Upper lobe of left lung (tissue), 4 donors: Measurements from ENCODE around the gene KNCN.

Experiments
- EP300 ChIP-seq, 4 donors: sonication (generic); formaldehyde crosslinking; IDR thresholded peaks; one replicate each; pipeline ENCODE4 v1.5.1; 2017; ENCODE audit warnings: antibody characterized with exemption in 4 of 4, control low read depth in 2 of 4
- POLR2AphosphoS5 ChIP-seq, 2 donors: sonication (generic); formaldehyde crosslinking; IDR thresholded peaks; one replicate each; pipeline ENCODE4 v1.5.1; 2017; ENCODE audit warnings: antibody characterized with exemption in 2 of 2
- TF ChIP-seq, protein P1 (sequence below), 6 experiments: fragments of 450-650 bp in 4 of 6; fragments of 200-600 bp in 2 of 6; sonication (generic) in 2 of 6; IDR thresholded peaks; one replicate each; pipeline ENCODE4 v1.5.1; 2016 to 2019; ENCODE audit warnings: antibody characterized with exemption in 6 of 6

DNA sequence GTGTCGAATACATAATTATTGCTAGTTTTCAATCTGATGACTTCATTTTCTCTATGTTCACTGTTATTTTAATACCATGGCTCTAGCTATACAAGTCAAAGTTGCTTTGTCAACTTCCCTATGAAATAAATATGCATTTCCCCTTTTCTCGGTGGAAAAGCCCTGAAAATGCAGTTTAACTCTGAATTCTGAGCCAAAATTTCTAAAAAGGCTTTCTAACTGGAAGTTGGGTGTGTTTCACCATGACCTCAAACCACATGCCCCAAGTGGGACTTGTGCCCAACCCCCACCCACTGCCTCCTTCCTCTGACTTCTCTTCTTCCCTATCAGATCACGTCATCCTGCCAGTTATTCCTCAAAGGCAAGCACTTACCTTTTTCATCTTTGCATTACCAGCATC lies 43.7 kb upstream of the KNCN start:
- TF ChIP-seq, protein P1, sequence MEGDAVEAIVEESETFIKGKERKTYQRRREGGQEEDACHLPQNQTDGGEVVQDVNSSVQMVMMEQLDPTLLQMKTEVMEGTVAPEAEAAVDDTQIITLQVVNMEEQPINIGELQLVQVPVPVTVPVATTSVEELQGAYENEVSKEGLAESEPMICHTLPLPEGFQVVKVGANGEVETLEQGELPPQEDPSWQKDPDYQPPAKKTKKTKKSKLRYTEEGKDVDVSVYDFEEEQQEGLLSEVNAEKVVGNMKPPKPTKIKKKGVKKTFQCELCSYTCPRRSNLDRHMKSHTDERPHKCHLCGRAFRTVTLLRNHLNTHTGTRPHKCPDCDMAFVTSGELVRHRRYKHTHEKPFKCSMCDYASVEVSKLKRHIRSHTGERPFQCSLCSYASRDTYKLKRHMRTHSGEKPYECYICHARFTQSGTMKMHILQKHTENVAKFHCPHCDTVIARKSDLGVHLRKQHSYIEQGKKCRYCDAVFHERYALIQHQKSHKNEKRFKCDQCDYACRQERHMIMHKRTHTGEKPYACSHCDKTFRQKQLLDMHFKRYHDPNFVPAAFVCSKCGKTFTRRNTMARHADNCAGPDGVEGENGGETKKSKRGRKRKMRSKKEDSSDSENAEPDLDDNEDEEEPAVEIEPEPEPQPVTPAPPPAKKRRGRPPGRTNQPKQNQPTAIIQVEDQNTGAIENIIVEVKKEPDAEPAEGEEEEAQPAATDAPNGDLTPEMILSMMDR (IDR thresholded peaks at IDR 0.05), result no peak
- peak in 1 of 2 donors; percentile 48 for TF ChIP-seq POLR2AphosphoS5 (IDR thresholded peaks at IDR 0.05)
- TF ChIP-seq EP300 (IDR thresholded peaks at IDR 0.05), result no peak
